ENCODE measurements around the gene MAPKAP1.

- no peak for TF ChIP-seq EZH2 (IDR thresholded peaks at IDR 0.05)
- TF ChIP-seq POLR2AphosphoS5 (IDR thresholded peaks at IDR 0.05; ENCODE audit: borderline replicate concordance, low read depth, low read length): no peak
- no peak for TF ChIP-seq FOXP2 (optimal IDR thresholded peaks at IDR 0.05; ENCODE audit: control extremely low read depth, extremely low read length, insufficient read depth)
Measured at GRCh38 chr9:125425170-125425897, 281.7 kb downstream of the MAPKAP1 start.
